GM23248 (cell line): ENCODE data around the gene GULP1. TPM values are rescaled to one million over a fixed set of nuclear protein-coding genes. Genes with fewer than 3 reads are reported as not detected.
A peak's percentile ranks its signal among the peaks of the same experiment; 100 is the strongest.

ENCODE experiments used
- DNase-seq: peaks from one replicate; pipeline ENCODE4 v3.0.0-alpha.2; 2015
- H2AFZ ChIP-seq: fragments of 200-600 bp; sonication (generic); 2 replicates; pipeline ENCODE4 v1.6.1; 2016; ENCODE audit warnings: antibody characterized with exemption
- H3F3A ChIP-seq: fragments of 200-600 bp; sonication (generic); 2 replicates; pipeline ENCODE4 v1.6.1; 2016; ENCODE audit warnings: mild to moderate bottlenecking, antibody characterized with exemption, mixed run types; ENCODE audit not compliant: insufficient read depth
- H3K27ac ChIP-seq: fragments of 200-600 bp; sonication (generic); 2 replicates; pipeline ENCODE4 v1.5.1; 2016; ENCODE audit warnings: mild to moderate bottlenecking
- H3K27me3 ChIP-seq: fragments of 200-600 bp; sonication (generic); replicated peaks from 2 replicates; pipeline ENCODE4 v1.6.1; 2016; ENCODE audit warnings: mild to moderate bottlenecking; ENCODE audit not compliant: insufficient read depth
- H3K36me3 ChIP-seq: fragments of 200-600 bp; sonication (generic); 2 replicates; pipeline ENCODE4 v1.6.1; 2016; ENCODE audit warnings: low read depth, mild to moderate bottlenecking
- H3K4me1 ChIP-seq: fragments of 200-600 bp; sonication (generic); 2 replicates; pipeline ENCODE4 v1.6.1; 2016; ENCODE audit warnings: mild to moderate bottlenecking; ENCODE audit not compliant: insufficient read depth
- H3K4me2 ChIP-seq: fragments of 200-600 bp; sonication (generic); one replicate; pipeline ENCODE4 v1.6.1; 2016; ENCODE audit warnings: mild to moderate bottlenecking; ENCODE audit not compliant: unreplicated experiment
- H3K4me3 ChIP-seq: fragments of 200-600 bp; sonication (generic); 2 replicates; pipeline ENCODE4 v1.5.1; 2016; ENCODE audit warnings: mild to moderate bottlenecking
- H3K79me2 ChIP-seq: fragments of 200-600 bp; sonication (generic); 2 replicates; pipeline ENCODE4 v1.6.1; 2016; ENCODE audit warnings: mild to moderate bottlenecking; ENCODE audit not compliant: insufficient read depth
- H3K9ac ChIP-seq: fragments of 200-600 bp; sonication (generic); 2 replicates; pipeline ENCODE4 v1.6.1; 2016; ENCODE audit warnings: mild to moderate bottlenecking
- H3K9me2 ChIP-seq: fragments of 200-600 bp; sonication (generic); 2 replicates; pipeline ENCODE4 v1.6.1; 2016; ENCODE audit warnings: mixed run types, mild to moderate bottlenecking, moderate library complexity; ENCODE audit not compliant: insufficient read depth
- H3K9me3 ChIP-seq: fragments of 200-600 bp; sonication (generic); one replicate; pipeline ENCODE4 v1.6.1; 2017; ENCODE audit warnings: low read depth
- H4K20me1 ChIP-seq: fragments of 200-600 bp; sonication (generic); 2 replicates; pipeline ENCODE4 v1.6.0; 2016; ENCODE audit not compliant: insufficient read depth
- EZH2 ChIP-seq: fragments of 200-600 bp; sonication (generic); IDR thresholded peaks from 2 replicates; pipeline ENCODE4 v1.6.1; 2018; ENCODE audit warnings: antibody characterized with exemption, mild to moderate bottlenecking; ENCODE audit not compliant: insufficient read depth, poor library complexity, severe bottlenecking
- EZH2phosphoT487 ChIP-seq: fragments of 200-600 bp; sonication (generic); IDR thresholded peaks from 2 replicates; pipeline ENCODE4 v1.6.1; 2018; ENCODE audit warnings: antibody characterized with exemption, moderate library complexity, mild to moderate bottlenecking, low read depth; ENCODE audit not compliant: insufficient read depth
- WGBS, 2 experiments: methylation state at CpG; one replicate each; pipeline ENCODE4 v1.1.6; 2015 to 2017; ENCODE audit warnings: low lambda C conversion rate in 2 of 2, low coverage in 1 of 2; ENCODE audit errors: missing lambda C conversion rate in 2 of 2; 5-methylcytosine and 5-hydroxymethylcytosine counted together
- in situ Hi-C: fragments of 300-500 bp; cut with MboI; formaldehyde crosslinking; loops from 2 replicates; pipeline ENCODE4 v1.15.0; 2020
- polyA plus RNA-seq: library from polyadenylated mRNA; unstranded; fragments of >200 nt; fragmentation: Nextera tagmentation; extraction: Ambion mirVana; gene quantifications from 2 replicates; pipeline ENCODE4 v1.2.1, GENCODE V29; 2016
- total RNA-seq: library from RNA; depleted of rRNA; stranded (reverse); fragments of >200 nt; shearing (Covaris generic); gene quantifications from 2 replicates; pipeline ENCODE4 v1.2.3, GENCODE V29; 2014

The GULP1 gene
- total and polyA plus RNA-seq, 2 experiments from 2014 or later, result 6.1 to 11.9 TPM

DNA sequence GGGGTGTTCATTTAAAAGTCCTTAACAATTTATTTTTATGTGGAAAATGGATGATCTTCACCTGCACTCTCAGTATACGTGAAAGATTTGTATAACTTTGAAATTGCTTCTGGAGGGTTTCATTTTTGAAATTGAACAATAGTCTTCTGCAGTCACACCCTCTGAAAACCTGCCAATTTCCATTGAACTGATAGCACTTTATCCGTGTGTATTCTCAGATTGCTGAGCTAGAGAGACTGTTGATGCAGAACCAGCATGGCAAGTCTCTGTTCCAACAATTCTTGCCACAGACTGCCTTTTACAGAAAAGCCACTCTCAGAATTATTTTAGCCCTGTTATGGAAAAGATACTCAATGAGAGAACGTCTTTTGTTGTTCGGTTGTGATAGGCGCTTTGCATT is 6.6 kb upstream of the GULP1 start:
- no peak overlapping the region for H3K9ac ChIP-seq
- TF ChIP-seq EZH2phosphoT487 (no peak), EZH2 (no peak)
- H3K4me1 ChIP-seq, result no peaks in the 10 kb centered on the region
- in situ Hi-C loops, result no loop called here
- DNase-seq, result no peak
- no peak overlapping the region for H3K4me3 ChIP-seq
- H4K20me1 ChIP-seq, result no peaks in the 10 kb centered on the region
- no peaks in the 10 kb centered on the region for H3K36me3 ChIP-seq
- H3K9me2 ChIP-seq, result no peaks in the 10 kb centered on the region
- no peak overlapping the region for H3K4me2 ChIP-seq
- no peaks in the 10 kb centered on the region for H3K9me3 ChIP-seq
- no peak overlapping the region for H2AFZ ChIP-seq
- H3K79me2 ChIP-seq, result no peaks in the 10 kb centered on the region
- no peaks in the 10 kb centered on the region for H3K27me3 ChIP-seq
- WGBS, 2 experiments, result 73 to 78% methylated on average over 5 of the region's 5 CpGs
- no peak overlapping the region for H3K27ac ChIP-seq
- H3F3A ChIP-seq, result no peaks in the 10 kb centered on the region

DNA sequence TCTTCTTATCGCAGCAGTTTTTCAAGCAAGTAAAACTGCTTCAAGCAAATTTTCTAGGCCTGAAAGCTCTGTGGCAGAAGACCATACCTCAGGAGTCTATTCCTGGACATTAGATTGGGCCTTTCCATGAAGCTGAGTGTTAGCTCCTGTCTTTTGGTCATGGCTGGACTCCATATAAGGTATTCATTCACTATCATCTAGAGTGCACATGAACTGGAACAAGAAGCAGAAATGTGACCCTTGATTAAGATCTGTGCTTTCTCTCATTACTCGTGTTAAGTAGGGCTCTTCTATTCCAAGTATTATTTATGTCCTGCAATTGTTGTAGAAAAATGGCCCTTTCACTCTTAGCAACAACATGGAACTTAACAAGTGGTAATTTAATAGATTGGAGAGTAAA is 5.9 kb upstream of the GULP1 start:
- TF ChIP-seq EZH2phosphoT487 (no peak), EZH2 (no peak)
- Histone ChIP-seq H3K9me2 (no peaks in the 10 kb centered on the region), H3K4me1 (no peaks in the 10 kb centered on the region), H3K9me3 (no peaks in the 10 kb centered on the region), H4K20me1 (no peaks in the 10 kb centered on the region), H3K27me3 (no peaks in the 10 kb centered on the region), H3F3A (no peaks in the 10 kb centered on the region), H3K27ac (no peak overlapping the region), H2AFZ (no peak overlapping the region), H3K36me3 (no peaks in the 10 kb centered on the region), H3K79me2 (no peaks in the 10 kb centered on the region), H3K9ac (no peak overlapping the region), H3K4me3 (no peak overlapping the region), H3K4me2 (no peak overlapping the region)
- DNase-seq, result no peak
- WGBS, 2 experiments, result 68 to 75% methylated on average over 2 of the region's 2 CpGs
- in situ Hi-C loops, result no loop called here

GRCh38 chr2:188291142-188291616 is 495 bp upstream of the GULP1 start:
- H3K9me2 ChIP-seq, result no peaks in the 10 kb centered on the region
- in situ Hi-C loops, result no loop called here
- no peaks in the 10 kb centered on the region for H3K9me3 ChIP-seq
- DNase-seq, result peak; percentile 19
- peaks cover 21% of the 10 kb centered on the region for H3K4me1 ChIP-seq
- H3K4me2 ChIP-seq, result peak overlapping the region; percentile 89
- H4K20me1 ChIP-seq, result no peaks in the 10 kb centered on the region
- WGBS, 2 experiments, result 5 to 8% methylated on average over 12 of the region's 12 CpGs
- TF ChIP-seq EZH2phosphoT487 (no peak), EZH2 (no peak)
- H3K79me2 ChIP-seq, result no peaks in the 10 kb centered on the region
- peak overlapping the region; percentile 90 for H3K4me3 ChIP-seq
- H3K27me3 ChIP-seq, result no peaks in the 10 kb centered on the region
- peaks cover 19% of the 10 kb centered on the region for H3F3A ChIP-seq
- H3K36me3 ChIP-seq, result no peaks in the 10 kb centered on the region
- no peak overlapping the region for H3K27ac ChIP-seq
- peak overlapping the region; percentile 91 for H2AFZ ChIP-seq
- H3K9ac ChIP-seq, result peak overlapping the region; percentile 63

DNA sequence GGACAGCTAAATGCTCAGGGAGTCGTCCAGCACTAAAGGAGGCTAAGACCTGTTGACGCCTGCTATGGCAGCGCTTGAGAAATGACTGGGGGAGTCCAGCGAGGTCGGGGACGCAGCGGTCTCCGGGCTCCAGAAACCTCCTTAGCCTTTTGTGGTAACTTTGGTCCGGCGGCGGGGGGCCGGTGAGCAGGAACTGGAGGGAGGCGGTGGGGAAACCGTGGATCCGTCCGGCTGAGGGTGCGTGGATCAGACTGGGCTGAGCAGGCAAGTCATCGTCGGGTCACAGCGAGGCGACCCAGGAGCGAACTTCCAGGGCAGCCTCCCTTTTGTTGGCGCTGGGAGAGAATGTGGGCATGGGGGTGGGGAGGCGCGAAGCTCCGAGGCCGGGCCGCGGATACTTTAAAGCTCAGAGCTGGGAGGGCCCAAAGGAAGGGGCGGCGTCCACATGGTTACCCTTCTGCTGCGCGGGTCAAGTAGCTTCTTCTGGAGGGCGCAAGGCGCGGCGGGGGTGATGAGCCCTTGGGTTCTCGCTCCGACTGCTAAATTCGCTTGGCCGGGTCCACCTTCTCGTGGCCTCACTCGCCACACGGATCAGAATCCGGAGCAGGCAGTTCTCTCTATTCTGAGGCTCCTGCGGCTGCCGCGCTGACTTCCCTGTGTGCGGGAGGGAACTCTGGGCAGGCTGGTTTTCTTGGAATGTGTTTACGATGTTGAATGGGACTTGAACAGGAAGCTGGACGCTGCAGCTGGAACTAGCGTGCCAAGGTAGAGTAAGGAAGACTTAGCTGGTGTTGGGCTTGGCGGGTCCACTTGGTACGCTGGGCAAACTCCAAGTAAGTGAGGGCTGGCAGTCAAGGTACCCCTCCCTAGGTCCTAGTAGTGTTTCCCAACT is 920 bp downstream of the GULP1 start:
- Histone ChIP-seq H3K9ac (peak overlapping the region; percentile 63), H3K27ac (peak overlapping the region; percentile 28), H3K79me2 (no peaks in the 10 kb centered on the region), H3K9me2 (no peaks in the 10 kb centered on the region), H3K4me3 (peak overlapping the region; percentile 90), H2AFZ (peak overlapping the region; percentile 91), H3K9me3 (no peaks in the 10 kb centered on the region), H3F3A (peaks cover 19% of the 10 kb centered on the region), H3K4me1 (peaks cover 21% of the 10 kb centered on the region), H3K4me2 (peak overlapping the region; percentile 89), H4K20me1 (no peaks in the 10 kb centered on the region), H3K36me3 (no peaks in the 10 kb centered on the region), H3K27me3 (no peaks in the 10 kb centered on the region)
- 1% methylated on average over 46 to 50 of the region's 54 CpGs for WGBS, 2 experiments
- TF ChIP-seq EZH2 (no peak), EZH2phosphoT487 (no peak)
- peak; percentile 80 for DNase-seq
- in situ Hi-C loops, result no loop called here
